HCT116 (cell line): ENCODE results near the gene ATF6B. TPM values are rescaled to one million over a fixed set of nuclear protein-coding genes. Genes with fewer than 3 reads are reported as not detected.

Source experiments
- ATAC-seq: fragments of 200-7000 bp; cut with Tn5 transposase; 2 replicates; pipeline ENCODE4 v1.9.1; 2020; ENCODE audit warnings: mild to moderate bottlenecking, moderate library complexity
- BruUV-seq: library from RNA; stranded (reverse); fragments of 400-500 nt; replicated peaks from 2 replicates; lab custom pipeline; 2021; lab: Mats Ljungman, UMichigan
- CTCF ChIA-PET: fragments of 300-600 bp; sonication (Branson Sonifier 250); formaldehyde crosslinking; loops from one replicate; lab custom pipeline; 2021; ENCODE audit warnings: antibody characterized with exemption; lab: Charles Lee
- POLR2A ChIA-PET: fragments of 300-600, 350-600 bp; sonication (Branson Sonifier 250); formaldehyde crosslinking; loops from one replicate; lab custom pipeline; 2021; ENCODE audit warnings: antibody characterized with exemption; lab: Charles Lee
- RAD21 ChIA-PET, 2 experiments: fragments of 300-600 bp; sonication (Branson Sonifier 250); formaldehyde crosslinking; loops; one replicate each; lab custom pipeline; 2023; ENCODE audit warnings: low total read pairs in 2 of 2; ENCODE audit not compliant: uncharacterized antibody in 2 of 2, unreplicated experiment in 2 of 2, low non-redundant PET in 1 of 2; lab: Charles Lee
- DNase-seq: peaks from one replicate; pipeline ENCODE4 v3.0.0-alpha.2; 2010; ENCODE audit warnings: low read depth, low spot score
- H2AFZ ChIP-seq: fragments of 200-600 bp; shearing (Covaris generic), sonication (generic); 2 replicates; pipeline ENCODE4 v1.6.1; 2017; ENCODE audit warnings: low read depth, mixed run types, mixed read lengths, antibody characterized with exemption, low read length; ENCODE audit not compliant: poor library complexity, severe bottlenecking
- H3K27ac ChIP-seq: 2 replicates; pipeline ENCODE4 v1.5.1; 2012; ENCODE audit warnings: low read depth, low read length
- H3K27me3 ChIP-seq: fragments of 200-600 bp; sonication (generic); 2 replicates; pipeline ENCODE4 v1.6.1; 2016; ENCODE audit warnings: mixed run types, low read length, mixed read lengths; ENCODE audit not compliant: insufficient read depth
- H3K36me3 ChIP-seq, 2 experiments: fragments of 200-500 bp in 1 of 2; fragments of 200-600 bp in 1 of 2; sonication (Bioruptor generic) in 1 of 2; sonication (generic) in 1 of 2; 2 replicates each; pipeline versions ENCODE4 v1.5.1 to v1.6.1; 2014 to 2016; ENCODE audit warnings: low read length in 2 of 2, inconsistent platforms in 1 of 2, mixed read lengths in 1 of 2, mixed run types in 1 of 2; ENCODE audit not compliant: insufficient read depth in 2 of 2, control insufficient read depth in 1 of 2
- H3K4me1 ChIP-seq, 2 experiments: fragments of 200-600 bp in 1 of 2; sonication (generic) in 1 of 2; 2 replicates each; pipeline versions ENCODE4 v1.5.1 to v1.6.1; 2012 to 2017; ENCODE audit warnings: low read length in 2 of 2, inconsistent platforms in 1 of 2, mild to moderate bottlenecking in 1 of 2, mixed read lengths in 1 of 2, mixed run types in 1 of 2, moderate library complexity in 1 of 2; ENCODE audit not compliant: insufficient read depth in 2 of 2, control insufficient read depth in 1 of 2
- H3K4me2 ChIP-seq: fragments of 200-600 bp; sonication (generic); 2 replicates; pipeline ENCODE4 v1.6.1; 2017; ENCODE audit warnings: mixed run types, low read length, mixed read lengths
- H3K4me3 ChIP-seq, 2 experiments: fragments of 200-600 bp in 1 of 2; sonication (generic) in 1 of 2; replicated peaks in 1 of 2; 2 replicates each; pipeline ENCODE4 v1.5.1; 2011 to 2016; ENCODE audit warnings: low read length in 2 of 2, control low read depth in 1 of 2, low read depth in 1 of 2, mild to moderate bottlenecking in 1 of 2, mixed read lengths in 1 of 2, mixed run types in 1 of 2
- H3K79me2 ChIP-seq: fragments of 200-600 bp; sonication (generic); 2 replicates; pipeline ENCODE4 v1.6.1; 2017; ENCODE audit warnings: mild to moderate bottlenecking, mixed run types, low read length, moderate library complexity, mixed read lengths; ENCODE audit not compliant: insufficient read depth
- H3K9ac ChIP-seq: fragments of 200-600 bp; sonication (generic); 2 replicates; pipeline ENCODE4 v1.6.1; 2016; ENCODE audit warnings: low read length, mixed read lengths
- H3K9me2 ChIP-seq: fragments of 200-600 bp; sonication (generic), shearing (Covaris generic); 2 replicates; pipeline ENCODE4 v1.6.1; 2017; ENCODE audit warnings: mixed run types, mild to moderate bottlenecking, moderate library complexity; ENCODE audit not compliant: insufficient read depth
- H3K9me3 ChIP-seq, 2 experiments: fragments of 200-500 bp in 1 of 2; fragments of 200-600 bp in 1 of 2; sonication (Bioruptor generic) in 1 of 2; sonication (generic) in 1 of 2; 2 replicates each; pipeline ENCODE4 v1.6.1; 2014 to 2017; ENCODE audit warnings: low read length in 2 of 2, mixed read lengths in 2 of 2, inconsistent platforms in 1 of 2, low read depth in 1 of 2, mild to moderate bottlenecking in 1 of 2, mixed run types in 1 of 2, moderate library complexity in 1 of 2; ENCODE audit not compliant: control insufficient read depth in 1 of 2, insufficient read depth in 1 of 2
- H4K20me1 ChIP-seq: fragments of 200-600 bp; sonication (generic), shearing (Covaris generic); 2 replicates; pipeline ENCODE4 v1.6.1; 2017; ENCODE audit warnings: mixed run types, mild to moderate bottlenecking, moderate library complexity; ENCODE audit not compliant: insufficient read depth
- CBX3 ChIP-seq: IDR thresholded peaks from 2 replicates; pipeline ENCODE4 v1.6.1; 2012; ENCODE audit warnings: low read depth
- EGR1 ChIP-seq: IDR thresholded peaks from 2 replicates; pipeline ENCODE4 v1.6.1; 2012; ENCODE audit warnings: low read depth
- EZH2 ChIP-seq: fragments of 200-600 bp; sonication (generic); IDR thresholded peaks from 2 replicates; pipeline ENCODE4 v1.6.1; 2017; ENCODE audit warnings: antibody characterized with exemption, mixed run types
- EZH2phosphoT487 ChIP-seq: fragments of 200-600 bp; IDR thresholded peaks from 2 replicates; pipeline ENCODE4 v1.6.1; 2018; ENCODE audit warnings: antibody characterized with exemption, borderline replicate concordance
- POLR2A ChIP-seq: IDR thresholded peaks from 2 replicates; pipeline ENCODE4 v1.7.0; 2011; ENCODE audit warnings: borderline replicate concordance; ENCODE audit not compliant: insufficient read depth, insufficient read length; ENCODE audit errors: extremely low read depth
- POLR2AphosphoS5 ChIP-seq: IDR thresholded peaks from 2 replicates; pipeline ENCODE4 v1.6.1; 2011; ENCODE audit warnings: mild to moderate bottlenecking, low read depth, low read length, moderate library complexity
- RAD21 ChIP-seq: IDR thresholded peaks from 2 replicates; pipeline ENCODE4 v1.6.1; 2012; ENCODE audit warnings: low read depth, mild to moderate bottlenecking
- SIN3A ChIP-seq: IDR thresholded peaks from 2 replicates; pipeline ENCODE4 v1.6.1; 2012; ENCODE audit warnings: low read depth
- SRF ChIP-seq: IDR thresholded peaks from 2 replicates; pipeline ENCODE4 v1.6.1; 2012; ENCODE audit warnings: low read depth
- YY1 ChIP-seq: IDR thresholded peaks from 2 replicates; pipeline ENCODE4 v1.6.1; 2011; ENCODE audit warnings: low read length, low read depth, moderate library complexity, mild to moderate bottlenecking; ENCODE audit not compliant: insufficient replicate concordance; ENCODE audit errors: extremely low read depth
- ZFX ChIP-seq: fragments of 450-650 bp; IDR thresholded peaks from 2 replicates; pipeline ENCODE4 v1.6.1; 2017
- intact Hi-C: fragments of 100-400 bp; cut with micrococcal nuclease; formaldehyde crosslinking; loops from 2 replicates; pipeline ENCODE4 v1.10.0; 2022
- total RNA-seq: library from RNA; stranded (reverse); gene quantifications from one replicate; pipeline ENCODE4 v1.2.1, GENCODE V29; 2021; ENCODE audit not compliant: unreplicated experiment
- TF ChIP-seq, protein P1 (sequence below): IDR thresholded peaks from 2 replicates; pipeline ENCODE4 v1.6.1; 2011; ENCODE audit warnings: mild to moderate bottlenecking, low read length, moderate library complexity; ENCODE audit not compliant: insufficient replicate concordance; ENCODE audit errors: extremely low read depth
- TF ChIP-seq, protein P2 (sequence below): IDR thresholded peaks from 2 replicates; pipeline ENCODE4 v1.6.1; 2012
- TF ChIP-seq, protein P3 (sequence below), 3 experiments: fragments of 200-600 bp in 1 of 3; sonication (generic) in 1 of 3; IDR thresholded peaks in 2 of 3; conservative IDR thresholded peaks in 1 of 3; 2 replicates each; pipeline ENCODE4 v1.5.1; 2012 to 2017; ENCODE audit warnings: low read depth in 2 of 3, low read length in 2 of 3, antibody characterized with exemption in 1 of 3, borderline replicate concordance in 1 of 3, control low read depth in 1 of 3, mild to moderate bottlenecking in 1 of 3, mixed read lengths in 1 of 3, mixed run types in 1 of 3, moderate library complexity in 1 of 3; ENCODE audit not compliant: insufficient read depth in 1 of 3
- TF ChIP-seq, protein P4 (sequence below): IDR thresholded peaks from 2 replicates; pipeline ENCODE4 v1.6.1; 2012

The ATF6B gene
- total RNA-seq, 1 experiment from 2014 or later = 63.9 TPM

DNA sequence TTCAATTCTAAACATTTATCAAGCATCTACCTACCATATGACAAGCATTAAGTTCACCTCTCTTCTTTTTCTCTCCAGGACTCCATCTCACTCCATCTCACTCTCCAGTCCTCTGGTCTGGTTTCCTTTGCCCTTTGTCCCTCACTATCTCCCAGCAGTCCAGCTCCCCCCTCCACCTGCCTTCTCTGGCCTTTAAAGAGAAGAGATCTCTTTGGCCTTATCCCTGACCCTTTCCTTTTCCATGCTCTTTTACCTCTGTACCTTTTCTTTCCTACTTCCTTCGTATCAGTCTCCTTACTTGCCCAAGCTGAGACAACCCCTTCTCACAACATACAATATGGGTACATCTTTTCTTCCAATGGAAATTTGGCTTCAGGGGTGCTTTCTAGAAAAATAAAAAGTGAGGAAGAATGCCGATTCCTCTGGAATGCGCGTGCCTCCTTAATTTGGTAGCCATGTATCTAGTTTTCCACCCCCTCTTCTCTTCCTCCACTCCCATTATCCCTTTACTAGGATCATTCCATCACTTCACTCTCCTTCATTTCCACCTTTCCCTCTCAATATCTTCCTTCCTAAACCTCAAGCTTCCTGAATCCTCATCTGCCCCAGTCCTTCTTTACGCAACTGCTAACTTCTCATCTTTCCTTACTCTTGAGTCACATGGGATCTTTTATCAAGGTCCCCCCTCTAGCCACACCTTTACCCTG is 48.6 kb upstream of the ATF6B start (continued):
- TF ChIP-seq, protein P1, sequence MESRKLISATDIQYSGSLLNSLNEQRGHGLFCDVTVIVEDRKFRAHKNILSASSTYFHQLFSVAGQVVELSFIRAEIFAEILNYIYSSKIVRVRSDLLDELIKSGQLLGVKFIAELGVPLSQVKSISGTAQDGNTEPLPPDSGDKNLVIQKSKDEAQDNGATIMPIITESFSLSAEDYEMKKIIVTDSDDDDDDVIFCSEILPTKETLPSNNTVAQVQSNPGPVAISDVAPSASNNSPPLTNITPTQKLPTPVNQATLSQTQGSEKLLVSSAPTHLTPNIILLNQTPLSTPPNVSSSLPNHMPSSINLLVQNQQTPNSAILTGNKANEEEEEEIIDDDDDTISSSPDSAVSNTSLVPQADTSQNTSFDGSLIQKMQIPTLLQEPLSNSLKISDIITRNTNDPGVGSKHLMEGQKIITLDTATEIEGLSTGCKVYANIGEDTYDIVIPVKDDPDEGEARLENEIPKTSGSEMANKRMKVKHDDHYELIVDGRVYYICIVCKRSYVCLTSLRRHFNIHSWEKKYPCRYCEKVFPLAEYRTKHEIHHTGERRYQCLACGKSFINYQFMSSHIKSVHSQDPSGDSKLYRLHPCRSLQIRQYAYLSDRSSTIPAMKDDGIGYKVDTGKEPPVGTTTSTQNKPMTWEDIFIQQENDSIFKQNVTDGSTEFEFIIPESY = no peak
- TF ChIP-seq EZH2 = no peak
- TF ChIP-seq, protein P2, sequence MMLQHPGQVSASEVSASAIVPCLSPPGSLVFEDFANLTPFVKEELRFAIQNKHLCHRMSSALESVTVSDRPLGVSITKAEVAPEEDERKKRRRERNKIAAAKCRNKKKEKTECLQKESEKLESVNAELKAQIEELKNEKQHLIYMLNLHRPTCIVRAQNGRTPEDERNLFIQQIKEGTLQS = no peak
- no peak for TF ChIP-seq EGR1

DNA sequence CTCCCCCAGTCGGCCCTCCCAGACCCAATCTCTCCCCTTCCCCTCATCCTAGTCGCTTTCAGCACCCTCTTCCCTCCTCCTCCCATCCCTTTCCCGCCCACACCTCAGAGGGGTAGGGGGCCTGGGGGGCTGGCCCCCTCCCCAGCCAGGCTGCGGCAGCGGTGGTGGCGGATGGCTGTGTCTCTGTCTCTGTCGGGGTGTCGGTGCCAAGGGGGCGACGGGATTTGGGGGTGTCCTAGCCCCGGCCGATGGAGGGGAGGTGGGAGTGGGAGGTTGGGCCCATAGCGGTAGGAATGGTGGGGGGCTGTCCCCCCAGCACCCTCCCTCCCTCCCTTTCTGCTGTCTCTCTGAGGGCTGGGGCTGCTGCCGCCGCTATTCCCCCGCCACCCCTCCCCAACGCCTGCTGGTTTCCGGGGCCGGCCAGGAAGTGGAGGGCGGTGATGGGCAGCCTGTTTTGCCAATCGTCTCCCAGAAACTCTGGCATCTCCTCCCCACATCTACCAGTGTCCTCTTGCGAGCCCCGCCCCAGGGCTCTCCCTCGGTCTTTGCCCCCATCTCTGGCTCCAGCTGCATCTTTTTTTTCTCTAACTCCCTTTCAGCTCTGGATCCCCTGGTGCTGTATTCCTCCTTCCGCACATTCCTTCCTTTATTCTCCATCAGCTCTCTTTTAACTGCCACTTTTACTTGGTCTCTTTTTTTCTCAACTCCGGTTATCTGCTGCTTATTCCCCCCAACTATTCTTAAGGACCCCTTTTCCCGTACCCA is 47.8 kb upstream of the ATF6B start, which contains the start of gene AGPAT1:
Gene AGPAT1 (minus strand): TSS at position 374 of the 765 bp plus-strand sequence. CDS start 4,588 bp downstream, outside the sequence.
- no peaks in the 10 kb centered on the region for H3K9me3 ChIP-seq
- peak within 1 kb of the TSS; percentile 76 for H3K27ac ChIP-seq
- TF ChIP-seq CBX3 (no peak), SIN3A (no peak), EZH2phosphoT487 (no peak), ZFX (no peak), YY1 (no peak), POLR2A (peak; percentile 73), RAD21 (no peak), POLR2AphosphoS5 (peak; percentile 88), EZH2 (no peak), EGR1 (no peak), SRF (no peak)
- TF ChIP-seq, protein P1 = no peak
- TF ChIP-seq, protein P2 = no peak
- TF ChIP-seq, protein P3, sequence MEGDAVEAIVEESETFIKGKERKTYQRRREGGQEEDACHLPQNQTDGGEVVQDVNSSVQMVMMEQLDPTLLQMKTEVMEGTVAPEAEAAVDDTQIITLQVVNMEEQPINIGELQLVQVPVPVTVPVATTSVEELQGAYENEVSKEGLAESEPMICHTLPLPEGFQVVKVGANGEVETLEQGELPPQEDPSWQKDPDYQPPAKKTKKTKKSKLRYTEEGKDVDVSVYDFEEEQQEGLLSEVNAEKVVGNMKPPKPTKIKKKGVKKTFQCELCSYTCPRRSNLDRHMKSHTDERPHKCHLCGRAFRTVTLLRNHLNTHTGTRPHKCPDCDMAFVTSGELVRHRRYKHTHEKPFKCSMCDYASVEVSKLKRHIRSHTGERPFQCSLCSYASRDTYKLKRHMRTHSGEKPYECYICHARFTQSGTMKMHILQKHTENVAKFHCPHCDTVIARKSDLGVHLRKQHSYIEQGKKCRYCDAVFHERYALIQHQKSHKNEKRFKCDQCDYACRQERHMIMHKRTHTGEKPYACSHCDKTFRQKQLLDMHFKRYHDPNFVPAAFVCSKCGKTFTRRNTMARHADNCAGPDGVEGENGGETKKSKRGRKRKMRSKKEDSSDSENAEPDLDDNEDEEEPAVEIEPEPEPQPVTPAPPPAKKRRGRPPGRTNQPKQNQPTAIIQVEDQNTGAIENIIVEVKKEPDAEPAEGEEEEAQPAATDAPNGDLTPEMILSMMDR (IDR thresholded peaks at IDR 0.05 in 2 of 3, conservative IDR thresholded peaks at IDR 0.05 in 1 of 3; ENCODE audit: borderline replicate concordance in 1 of 3, insufficient read depth in 1 of 3, low read depth in 2 of 3, low read length in 2 of 3) = no peak
- TF ChIP-seq, protein P4, sequence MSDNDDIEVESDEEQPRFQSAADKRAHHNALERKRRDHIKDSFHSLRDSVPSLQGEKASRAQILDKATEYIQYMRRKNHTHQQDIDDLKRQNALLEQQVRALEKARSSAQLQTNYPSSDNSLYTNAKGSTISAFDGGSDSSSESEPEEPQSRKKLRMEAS = no peak
- TF ChIP-seq, all 23 proteins: peak for 2
- RAD21 ChIA-PET = no interaction called here
- peak within 1 kb of the TSS; percentile 93 to 98 for H3K4me3 ChIP-seq
- no TSS peak for BruUV-seq
- H4K20me1 ChIP-seq = no peaks in the 10 kb centered on the region
- H3K9me2 ChIP-seq = no peaks in the 10 kb centered on the region
- H2AFZ ChIP-seq = no peak within 1 kb of the TSS
- DNase-seq = peak; percentile 90
- peak within 1 kb of the TSS; percentile 90 for H3K9ac ChIP-seq
- POLR2A ChIA-PET = interaction anchor here (1.8 to 2.2 kb wide), 3 partner anchors 12 to 20 kb away, joined by 5 to 10 read pairs (median 6); partner anchors contain the start of genes EGFL8 and GPSM3
- peaks cover 24% of the 10 kb centered on the region for H3K79me2 ChIP-seq
- H3K36me3 ChIP-seq = peaks cover under 1 to 4% of the 10 kb centered on the region in 2 experiments; a peak in 2 of 4 replicates
- no peaks in the 10 kb centered on the region for H3K27me3 ChIP-seq
- intact Hi-C loops = no loop called here
- CTCF ChIA-PET = interaction anchor here (0.9 kb wide), 1 partner anchor 57 kb away, joined by 4 read pairs; no protein-coding TSS in a partner anchor
- peaks cover 24 to 52% of the 10 kb centered on the region in 2 experiments for H3K4me1 ChIP-seq
- peak within 1 kb of the TSS; percentile 97 for H3K4me2 ChIP-seq
- ATAC-seq = peak; percentile 70
